Vagina (tissue), 2 donors: ENCODE results near the gene EDAR.

Experiments
- POLR2A ChIP-seq, 2 donors: fragments of 450-650 bp; IDR thresholded peaks; one replicate each; pipeline ENCODE4 v1.6.1; 2017; ENCODE audit warnings: antibody characterized with exemption in 2 of 2, mild to moderate bottlenecking in 2 of 2, moderate library complexity in 2 of 2
- TF ChIP-seq, protein P1 (sequence below), 3 experiments: fragments of 450-650 bp in 2 of 3; fragments of 200-600 bp in 1 of 3; sonication (generic) in 1 of 3; IDR thresholded peaks; one replicate each; pipeline ENCODE4 v1.5.1; 2017 to 2019; ENCODE audit warnings: antibody characterized with exemption in 3 of 3, mild to moderate bottlenecking in 2 of 3, moderate library complexity in 2 of 3

- no peak for TF ChIP-seq POLR2A (IDR thresholded peaks at IDR 0.05)
- TF ChIP-seq, protein P1, sequence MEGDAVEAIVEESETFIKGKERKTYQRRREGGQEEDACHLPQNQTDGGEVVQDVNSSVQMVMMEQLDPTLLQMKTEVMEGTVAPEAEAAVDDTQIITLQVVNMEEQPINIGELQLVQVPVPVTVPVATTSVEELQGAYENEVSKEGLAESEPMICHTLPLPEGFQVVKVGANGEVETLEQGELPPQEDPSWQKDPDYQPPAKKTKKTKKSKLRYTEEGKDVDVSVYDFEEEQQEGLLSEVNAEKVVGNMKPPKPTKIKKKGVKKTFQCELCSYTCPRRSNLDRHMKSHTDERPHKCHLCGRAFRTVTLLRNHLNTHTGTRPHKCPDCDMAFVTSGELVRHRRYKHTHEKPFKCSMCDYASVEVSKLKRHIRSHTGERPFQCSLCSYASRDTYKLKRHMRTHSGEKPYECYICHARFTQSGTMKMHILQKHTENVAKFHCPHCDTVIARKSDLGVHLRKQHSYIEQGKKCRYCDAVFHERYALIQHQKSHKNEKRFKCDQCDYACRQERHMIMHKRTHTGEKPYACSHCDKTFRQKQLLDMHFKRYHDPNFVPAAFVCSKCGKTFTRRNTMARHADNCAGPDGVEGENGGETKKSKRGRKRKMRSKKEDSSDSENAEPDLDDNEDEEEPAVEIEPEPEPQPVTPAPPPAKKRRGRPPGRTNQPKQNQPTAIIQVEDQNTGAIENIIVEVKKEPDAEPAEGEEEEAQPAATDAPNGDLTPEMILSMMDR (IDR thresholded peaks at IDR 0.05), result no peak
These were observed 65.1 kb downstream of the EDAR start for GRCh38 chr2:108923736-108924579.
